HFF-Myc (cell line): Measurements from ENCODE around the gene F13B.

Source experiments
- DNase-seq: peaks from one replicate; pipeline ENCODE4 v3.0.0-alpha.2; 2011; ENCODE audit warnings: low read depth; ENCODE audit errors: extremely low read depth
- H3K4me3 ChIP-seq: replicated peaks from 2 replicates; pipeline ENCODE4 v1.5.1; 2011; ENCODE audit warnings: low read depth, mild to moderate bottlenecking, control low read depth, low read length
- CTCF ChIP-seq: IDR thresholded peaks from 2 replicates; pipeline ENCODE4 v1.5.1; 2012; ENCODE audit warnings: mild to moderate bottlenecking, low read depth, low read length, control low read depth; ENCODE audit errors: missing control alignments

The F13B gene, protein sequence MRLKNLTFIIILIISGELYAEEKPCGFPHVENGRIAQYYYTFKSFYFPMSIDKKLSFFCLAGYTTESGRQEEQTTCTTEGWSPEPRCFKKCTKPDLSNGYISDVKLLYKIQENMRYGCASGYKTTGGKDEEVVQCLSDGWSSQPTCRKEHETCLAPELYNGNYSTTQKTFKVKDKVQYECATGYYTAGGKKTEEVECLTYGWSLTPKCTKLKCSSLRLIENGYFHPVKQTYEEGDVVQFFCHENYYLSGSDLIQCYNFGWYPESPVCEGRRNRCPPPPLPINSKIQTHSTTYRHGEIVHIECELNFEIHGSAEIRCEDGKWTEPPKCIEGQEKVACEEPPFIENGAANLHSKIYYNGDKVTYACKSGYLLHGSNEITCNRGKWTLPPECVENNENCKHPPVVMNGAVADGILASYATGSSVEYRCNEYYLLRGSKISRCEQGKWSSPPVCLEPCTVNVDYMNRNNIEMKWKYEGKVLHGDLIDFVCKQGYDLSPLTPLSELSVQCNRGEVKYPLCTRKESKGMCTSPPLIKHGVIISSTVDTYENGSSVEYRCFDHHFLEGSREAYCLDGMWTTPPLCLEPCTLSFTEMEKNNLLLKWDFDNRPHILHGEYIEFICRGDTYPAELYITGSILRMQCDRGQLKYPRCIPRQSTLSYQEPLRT

GRCh38 chr1:197066719-197067456 lies at the start of gene F13B:
F13B (minus strand) TSS chr1:197067260; CDS start chr1:197067223, 37 bp downstream.
- DNase-seq = no peak
- H3K4me3 ChIP-seq = no peak within 1 kb of the TSS
- TF ChIP-seq CTCF = no peak

DNA sequence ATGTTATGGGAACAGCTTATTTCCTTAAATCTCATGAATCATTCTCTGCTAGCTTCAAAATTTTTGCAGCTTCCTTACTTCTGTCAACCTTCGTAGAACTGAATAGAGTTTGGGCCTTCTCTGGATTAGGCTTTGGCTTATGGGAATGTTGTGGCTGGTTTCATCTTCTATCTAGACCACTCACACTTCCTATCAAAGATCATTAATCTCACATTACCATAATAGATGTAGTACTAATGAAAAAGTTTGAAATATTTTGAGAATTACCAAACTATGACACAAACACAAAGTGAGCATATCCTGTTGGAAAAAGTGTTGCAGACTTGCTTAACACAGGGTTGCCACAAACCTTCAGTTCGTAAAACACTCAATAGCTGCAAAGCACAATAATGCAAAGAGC lies 49.1 kb upstream of the F13B start:
- no peak overlapping the region for H3K4me3 ChIP-seq
- no peak for DNase-seq
- no peak for TF ChIP-seq CTCF

- no peak for TF ChIP-seq CTCF
- no peak for DNase-seq
- H3K4me3 ChIP-seq = no peak overlapping the region
Observed at GRCh38 chr1:197106869-197107268, 39.8 kb upstream of the F13B start.

GRCh38 chr1:197103300-197103699 lies 36.2 kb upstream of the F13B start:
- H3K4me3 ChIP-seq = no peak overlapping the region
- DNase-seq = no peak
- no peak for TF ChIP-seq CTCF

DNA sequence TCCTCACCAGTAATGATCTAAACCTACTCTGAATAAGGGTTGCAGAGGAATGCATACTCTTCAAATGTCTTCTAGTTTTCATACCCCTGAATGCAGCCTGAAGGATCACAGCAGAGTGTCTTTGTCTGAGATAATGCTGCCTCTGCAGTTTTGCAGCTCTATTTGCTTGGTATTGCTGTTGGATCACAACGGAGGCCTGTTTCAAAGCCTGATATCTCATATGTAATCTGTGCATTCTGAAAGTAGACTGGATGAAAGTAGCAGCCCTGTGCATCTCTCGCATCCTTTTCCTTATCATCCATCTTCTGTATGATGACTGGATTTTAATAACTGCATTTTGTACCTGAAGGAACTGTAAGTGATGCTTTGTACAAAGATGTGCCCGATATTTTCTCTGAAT lies 34.9 kb upstream of the F13B start:
- DNase-seq = no peak
- TF ChIP-seq CTCF = no peak
- H3K4me3 ChIP-seq = no peak overlapping the region

DNA sequence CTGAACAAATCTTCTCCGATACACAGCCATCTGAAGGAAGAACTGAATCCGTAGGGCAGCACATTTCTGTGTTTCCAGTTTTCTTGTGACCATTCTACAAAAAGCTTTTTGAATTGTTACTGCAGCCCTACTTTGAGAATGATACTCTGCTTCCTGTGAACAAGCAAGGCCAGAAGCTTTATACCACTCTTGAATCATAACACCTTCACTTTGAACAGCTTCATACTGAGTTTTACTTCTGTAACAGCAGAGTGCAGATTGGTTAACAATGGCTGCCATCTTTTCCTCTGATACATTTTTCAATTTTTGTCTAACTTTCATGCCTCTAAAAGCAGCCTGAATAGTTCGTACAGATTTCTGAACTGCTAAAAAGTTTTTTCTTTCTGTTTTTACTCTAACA lies 33.6 kb upstream of the F13B start:
- no peak for DNase-seq
- no peak for TF ChIP-seq CTCF
- H3K4me3 ChIP-seq = no peak overlapping the region
